Activated CD8-positive, alpha-beta T cell treated with anti-CD3 and anti-CD28 coated beads for 36 hours (primary cell): Measurements from ENCODE around the gene BRSK1. TPM values are rescaled to one million over a fixed set of nuclear protein-coding genes. Genes with fewer than 3 reads are reported as not detected.

ENCODE experiments used
- ATAC-seq: fragments of 200-7000 bp; cut with Tn5 transposase; one replicate; pipeline ENCODE4 v1.10.0; 2021; ENCODE audit warnings: mild to moderate bottlenecking, moderate library complexity
- CTCF ChIA-PET: fragments of 350-600 bp; sonication (Branson Sonifier 250); formaldehyde crosslinking; loops from one replicate; lab custom pipeline; 2021; ENCODE audit warnings: antibody characterized with exemption; lab: Charles Lee
- POLR2A ChIA-PET: fragments of 350-600 bp; sonication (Branson Sonifier 250); formaldehyde crosslinking; loops from one replicate; lab custom pipeline; 2021; ENCODE audit warnings: antibody characterized with exemption; lab: Charles Lee
- DNase-seq: peaks from one replicate; pipeline ENCODE4 v3.0.0-alpha.2; 2020
- H3K27ac Mint-ChIP-seq: one replicate; pipeline ENCODE4 v1.8.0; 2021; ENCODE audit warnings: mild to moderate bottlenecking, mixed read lengths
- H3K27me3 Mint-ChIP-seq: one replicate; pipeline ENCODE4 v1.8.0; 2021; ENCODE audit warnings: mixed read lengths
- H3K36me3 Mint-ChIP-seq: one replicate; pipeline ENCODE4 v1.8.0; 2021; ENCODE audit warnings: low read depth, mixed read lengths
- H3K4me1 Mint-ChIP-seq: one replicate; pipeline ENCODE4 v1.8.0; 2021; ENCODE audit warnings: low read depth, mixed read lengths
- H3K4me3 Mint-ChIP-seq: one replicate; pipeline ENCODE4 v1.8.0; 2021; ENCODE audit warnings: mild to moderate bottlenecking, moderate library complexity, mixed read lengths
- H3K9me3 Mint-ChIP-seq: one replicate; pipeline ENCODE4 v1.8.0; 2021; ENCODE audit warnings: mixed read lengths
- CTCF ChIP-seq: fragments of 200-600 bp; IDR thresholded peaks from one replicate; pipeline ENCODE4 v1.8.0; 2022; ENCODE audit warnings: antibody characterized with exemption, mild to moderate bottlenecking
- intact Hi-C: fragments of 100-400 bp; cut with micrococcal nuclease; formaldehyde crosslinking; loops from one replicate; pipeline ENCODE4 v1.10.0; 2022
- total RNA-seq, 2 experiments: library from RNA; stranded (reverse); gene quantifications; one replicate each; pipeline ENCODE4 v1.2.3, GENCODE V29; 2021

BRSK1 gene
- total RNA-seq, 2 experiments from 2014 or later: 5.1 to 5.8 TPM

DNA sequence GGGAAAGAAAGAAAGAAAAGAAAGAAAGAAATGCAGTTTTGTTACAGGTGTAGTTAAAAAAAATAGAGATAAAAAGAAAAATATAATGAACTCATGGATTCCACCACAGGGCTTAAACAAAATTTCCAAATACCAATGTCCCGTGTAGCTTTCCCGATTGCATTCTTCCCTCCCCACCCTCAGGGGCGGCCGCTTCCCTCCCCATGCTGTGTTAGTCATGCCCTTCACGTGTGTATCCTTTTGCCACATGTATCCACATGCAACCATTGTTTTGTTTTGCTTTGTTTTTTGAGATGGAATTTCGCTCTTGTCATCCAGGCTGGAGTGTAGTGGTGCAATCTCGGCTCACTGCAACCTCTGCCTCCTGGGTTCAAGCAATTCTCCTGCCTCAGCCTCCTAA is 52.3 kb downstream of the BRSK1 start:
- DNase-seq: no peak
- no peak overlapping the region for H3K4me3 Mint-ChIP-seq
- CTCF ChIA-PET: interaction anchor here (1.9 kb wide), 1 partner anchor 33 kb away, joined by 5 read pairs; no protein-coding TSS in a partner anchor
- H3K27me3 Mint-ChIP-seq: peaks cover 4% of the 10 kb centered on the region
- H3K9me3 Mint-ChIP-seq: no peaks in the 10 kb centered on the region
- H3K36me3 Mint-ChIP-seq: no peaks in the 10 kb centered on the region
- H3K4me1 Mint-ChIP-seq: peaks cover 6% of the 10 kb centered on the region
- POLR2A ChIA-PET: interaction anchor here (3.9 kb wide), 1 partner anchor 13 kb away, joined by 22 read pairs; no protein-coding TSS in a partner anchor
- TF ChIP-seq CTCF: no peak
- H3K27ac Mint-ChIP-seq: no peak overlapping the region
- intact Hi-C loops: no loop called here
- ATAC-seq: no peak

DNA sequence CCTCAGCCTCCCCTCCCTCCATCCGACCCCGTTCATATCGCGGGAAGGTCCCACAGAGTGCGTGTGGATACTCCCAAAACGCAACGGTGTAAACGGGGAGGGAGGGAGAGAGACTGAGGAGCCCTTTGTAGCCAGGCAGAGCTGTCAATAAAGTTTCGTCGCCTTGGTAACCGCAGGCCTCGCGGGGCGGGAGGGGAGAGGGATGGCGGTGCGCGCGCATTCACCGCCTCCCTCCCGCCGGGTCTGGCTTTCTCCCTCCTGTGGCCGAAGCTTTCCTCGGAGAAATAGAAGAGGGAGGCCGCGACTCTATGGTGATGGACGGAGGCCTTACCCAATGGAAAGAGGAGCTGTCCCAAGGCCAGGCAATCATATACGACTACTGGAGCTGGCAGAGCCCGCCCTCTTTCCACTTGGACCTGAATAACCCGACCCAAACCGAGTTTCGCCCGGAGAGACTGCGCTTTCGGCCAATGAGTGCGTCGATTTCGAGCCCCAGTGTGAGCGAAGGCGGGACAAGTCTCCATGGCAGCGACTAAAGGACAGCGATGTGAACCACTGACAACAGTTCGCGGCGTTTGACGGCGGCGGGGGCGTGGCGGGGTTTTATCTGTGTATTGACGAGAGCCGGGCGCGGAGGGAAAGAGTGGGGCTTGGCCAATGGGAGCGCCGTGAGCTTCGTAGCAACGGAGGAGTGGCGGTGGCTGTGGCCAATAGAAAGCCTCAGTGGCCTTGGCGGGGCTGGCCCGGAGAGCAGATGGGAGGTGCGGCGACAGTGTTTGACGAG is 55.5 kb downstream of the BRSK1 start, which contains the start of gene KMT5C:
Gene KMT5C (plus strand): TSS at position 772 of the 784 bp plus-strand sequence. CDS start 2,061 bp downstream, outside the sequence.
- Mint-ChIP-seq H3K27me3 (peaks cover 4% of the 10 kb centered on the region), H3K9me3 (no peaks in the 10 kb centered on the region), H3K27ac (peak within 1 kb of the TSS; percentile 98), H3K4me3 (peak within 1 kb of the TSS; percentile 90), H3K4me1 (peaks cover 12% of the 10 kb centered on the region), H3K36me3 (peaks cover 12% of the 10 kb centered on the region)
- intact Hi-C loops: no loop called here
- ChIA-PET POLR2A (interaction anchor here (0.6 to 3.9 kb wide), 23 partner anchors 10 to 126 kb away, joined by 3 to 22 read pairs (median 4); partner anchors contain the start of genes PPP6R1, TMEM238 and UBE2S), CTCF (interaction anchor here (0.7 to 2.3 kb wide), 14 partner anchors 8 to 179 kb away, joined by 3 to 25 read pairs (median 4); partner anchors contain the start of genes HSPBP1 and TMEM238)
- ATAC-seq (peak; percentile 84), DNase-seq (peak; percentile 100)
- no peak for TF ChIP-seq CTCF

GRCh38 chr19:55339889-55340783 is 56.3 kb downstream of the BRSK1 start:
- CTCF ChIA-PET: interaction anchor here (0.7 to 2.3 kb wide), 10 partner anchors 9 to 180 kb away, joined by 3 to 25 read pairs (median 4); partner anchors contain the start of gene TMEM238
- ATAC-seq (no peak), DNase-seq (peak; percentile 54)
- H3K4me1 Mint-ChIP-seq: peaks cover 12% of the 10 kb centered on the region
- no peaks in the 10 kb centered on the region for H3K9me3 Mint-ChIP-seq
- peak overlapping the region; percentile 98 for H3K27ac Mint-ChIP-seq
- intact Hi-C loops: no loop called here
- POLR2A ChIA-PET: interaction anchor here (0.7 to 3.9 kb wide), 12 partner anchors 9 to 85 kb away, joined by 3 to 22 read pairs (median 6); partner anchors contain the start of genes PPP6R1 and TMEM238
- peaks cover 4% of the 10 kb centered on the region for H3K27me3 Mint-ChIP-seq
- no peak for TF ChIP-seq CTCF
- H3K4me3 Mint-ChIP-seq: peak overlapping the region; percentile 90
- H3K36me3 Mint-ChIP-seq: peaks cover 16% of the 10 kb centered on the region

DNA sequence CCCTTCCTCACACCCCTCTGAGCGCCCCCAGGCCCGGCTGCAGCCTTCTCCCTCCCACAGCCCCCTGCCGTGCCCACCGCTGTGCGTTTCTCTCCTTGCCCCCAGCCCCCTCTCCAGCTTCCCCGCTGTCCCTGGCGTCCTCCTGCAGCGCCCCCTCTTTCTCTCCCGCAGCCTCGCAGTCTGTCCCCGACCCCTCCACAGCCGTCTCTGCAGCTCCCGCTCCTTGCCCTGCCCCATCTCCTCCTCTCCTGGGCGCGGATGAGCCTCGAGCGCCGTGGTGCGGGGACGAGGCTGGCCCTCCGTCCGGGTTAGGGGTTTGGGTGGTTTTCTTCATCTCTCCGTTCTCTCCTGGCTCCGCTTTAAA is 57.0 kb downstream of the BRSK1 start:
- ChIA-PET CTCF (interaction anchor here (0.7 to 1.8 kb wide), 3 partner anchors 9 to 44 kb away, joined by 3 to 5 read pairs (median 3); partner anchors contain the start of gene TMEM238), POLR2A (interaction anchor here (1.2 to 1.7 kb wide), 2 partner anchors 43 to 81 kb away, joined by 3 to 6 read pairs; partner anchors contain the start of gene PPP6R1)
- no peak for ATAC-seq
- H3K27ac Mint-ChIP-seq: peak overlapping the region; percentile 91
- H3K27me3 Mint-ChIP-seq: peaks cover 4% of the 10 kb centered on the region
- intact Hi-C loops: no loop called here
- H3K9me3 Mint-ChIP-seq: no peaks in the 10 kb centered on the region
- peak; percentile 53 for DNase-seq
- H3K4me3 Mint-ChIP-seq: peak overlapping the region; percentile 90
- H3K36me3 Mint-ChIP-seq: peaks cover 18% of the 10 kb centered on the region
- peaks cover 12% of the 10 kb centered on the region for H3K4me1 Mint-ChIP-seq
- TF ChIP-seq CTCF: peak; percentile 10
